HG03460 (cell line): ENCODE results near the gene PAQR7.
"Not testable (repeated sequence)": the region's sequence is repeated elsewhere in the genome, so short reads cannot be mapped to it uniquely, and the experiment has no call there.

Experiments used
- ATAC-seq: cut with Tn5 transposase; IDR thresholded peaks from one replicate; pipeline ENCODE4 v1.9.1; 2021; ENCODE audit not compliant: unreplicated experiment

The PAQR7 gene

DNA sequence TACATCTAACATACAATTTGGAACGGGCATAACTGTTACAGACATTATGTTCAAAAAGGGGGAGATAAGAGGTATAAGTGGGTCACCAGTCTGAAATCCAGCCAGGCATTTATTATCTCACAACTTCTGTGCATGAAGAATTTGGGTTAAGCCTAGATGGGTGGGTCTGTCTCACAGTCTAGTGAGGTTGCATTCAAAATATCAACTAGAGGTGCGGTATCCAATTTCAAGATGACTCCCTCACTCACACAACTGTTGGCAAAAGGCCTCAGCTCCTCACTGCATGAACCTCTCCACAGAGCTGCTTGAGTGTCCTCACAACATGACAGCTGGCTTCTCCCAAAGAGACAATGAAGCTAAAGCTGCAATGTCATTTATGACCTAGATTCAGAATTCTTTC, 21.0 kb downstream of the PAQR7 start:
- no peak for ATAC-seq

DNA sequence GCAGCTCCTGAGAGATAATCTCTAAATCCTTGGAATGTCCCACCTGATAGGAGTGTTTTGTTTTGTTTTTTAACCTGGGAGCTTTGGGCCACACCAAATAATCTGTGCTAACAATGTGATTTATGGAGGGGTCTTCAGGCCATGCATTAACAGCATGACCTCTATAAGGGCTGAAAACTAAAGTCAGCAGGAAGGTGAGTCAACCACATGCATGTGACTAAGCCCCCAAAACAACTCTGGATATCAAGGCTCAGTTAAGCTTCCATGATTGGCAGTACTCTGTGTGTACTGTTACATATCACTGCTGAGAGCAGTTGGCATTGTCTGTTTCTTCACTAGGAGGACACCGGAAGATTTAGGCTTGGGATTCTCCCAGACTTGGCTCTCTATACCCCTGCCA, 27.0 kb downstream of the PAQR7 start:
- no peak for ATAC-seq

GRCh38 chr1:25847929-25848328, 27.6 kb downstream of the PAQR7 start:
- no peak for ATAC-seq

DNA sequence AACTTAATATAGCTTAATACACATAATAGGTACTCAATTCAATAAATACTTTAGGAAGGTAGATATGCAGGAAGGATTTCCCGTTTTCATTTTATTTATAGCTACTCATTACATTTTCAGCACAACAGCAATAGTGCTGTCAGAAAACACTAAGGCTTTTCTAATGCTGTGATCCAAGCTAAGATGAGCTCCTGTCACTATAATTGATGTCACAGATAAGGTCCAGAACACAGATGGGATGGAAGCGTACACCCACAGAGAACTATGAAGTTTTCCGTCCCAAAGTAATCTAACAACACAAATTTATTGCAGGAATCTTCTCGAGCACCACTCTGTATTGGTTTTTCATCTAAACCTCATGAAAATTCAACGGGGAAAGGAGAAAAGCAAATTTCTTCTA, 29.8 kb downstream of the PAQR7 start:
- no peak for ATAC-seq

DNA sequence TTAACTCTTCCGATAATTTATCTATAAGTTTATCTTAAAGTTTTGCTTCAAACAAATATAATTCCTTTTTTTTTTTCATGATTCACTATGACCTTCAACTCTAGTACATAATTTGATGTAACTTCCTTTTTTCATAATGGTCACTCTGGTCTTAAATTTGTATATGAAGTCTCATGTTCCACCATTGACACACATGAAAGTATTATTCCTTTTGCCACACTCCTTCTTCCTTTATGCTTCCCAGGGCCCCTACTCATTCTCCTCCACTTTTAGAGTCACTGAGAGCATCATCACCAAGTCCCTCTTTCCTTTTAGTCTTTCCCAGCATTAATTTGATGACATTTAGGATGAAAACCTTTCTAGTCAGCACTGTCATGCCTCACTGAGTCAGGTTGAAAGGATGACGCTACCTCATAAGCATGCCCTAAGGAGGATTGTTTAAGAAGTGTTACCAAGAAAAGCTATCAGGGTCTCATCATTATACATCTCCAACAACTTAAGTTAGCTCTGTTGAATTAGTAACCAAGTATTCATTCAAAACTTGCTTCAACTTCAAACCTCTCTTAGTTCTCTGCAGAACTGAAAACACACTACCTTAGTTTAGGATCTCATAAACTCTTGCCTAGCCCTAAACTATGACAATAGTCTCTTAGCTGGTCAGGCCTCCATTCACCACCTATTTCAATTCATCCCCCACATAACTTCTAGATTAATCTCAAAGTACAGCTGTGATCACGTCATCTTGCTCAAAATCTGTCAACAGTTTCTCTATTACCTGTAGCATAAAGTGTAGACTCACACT, 30.8 kb downstream of the PAQR7 start:
- ATAC-seq = no peak

- ATAC-seq = no peak
These were observed 32.0 kb downstream of the PAQR7 start for GRCh38 chr1:25843483-25843882.

GRCh38 chr1:25839808-25840207, 35.7 kb downstream of the PAQR7 start:
- not testable (repeated sequence) for ATAC-seq

DNA sequence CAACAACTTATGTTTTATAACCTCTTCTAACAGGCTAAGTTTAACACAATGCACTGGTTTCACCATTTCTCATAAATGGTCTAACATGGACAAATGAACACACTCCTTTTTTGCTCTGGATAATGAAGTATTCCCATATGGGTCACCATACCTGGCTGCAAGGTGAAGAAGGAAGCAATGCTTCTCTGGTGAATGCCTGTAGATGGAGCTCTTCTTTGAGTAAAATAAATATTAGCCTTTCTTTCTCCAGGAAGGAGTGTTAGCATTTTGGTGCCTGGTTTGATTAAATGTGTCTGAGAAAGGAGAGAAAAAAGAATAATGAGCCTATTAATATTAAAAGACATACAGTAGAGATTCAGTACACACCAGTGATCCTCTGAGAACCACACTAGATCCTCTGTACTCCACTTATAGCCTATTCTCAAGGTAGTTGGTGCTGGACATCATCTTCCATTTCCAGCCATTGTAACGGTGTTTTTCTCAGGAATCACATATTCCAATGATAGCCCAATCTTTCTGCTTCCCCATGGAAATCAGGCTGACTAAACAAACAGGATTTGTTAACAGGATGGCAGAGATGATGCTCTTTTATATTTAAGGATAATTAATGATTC, 38.1 kb downstream of the PAQR7 start:
- no peak for ATAC-seq

DNA sequence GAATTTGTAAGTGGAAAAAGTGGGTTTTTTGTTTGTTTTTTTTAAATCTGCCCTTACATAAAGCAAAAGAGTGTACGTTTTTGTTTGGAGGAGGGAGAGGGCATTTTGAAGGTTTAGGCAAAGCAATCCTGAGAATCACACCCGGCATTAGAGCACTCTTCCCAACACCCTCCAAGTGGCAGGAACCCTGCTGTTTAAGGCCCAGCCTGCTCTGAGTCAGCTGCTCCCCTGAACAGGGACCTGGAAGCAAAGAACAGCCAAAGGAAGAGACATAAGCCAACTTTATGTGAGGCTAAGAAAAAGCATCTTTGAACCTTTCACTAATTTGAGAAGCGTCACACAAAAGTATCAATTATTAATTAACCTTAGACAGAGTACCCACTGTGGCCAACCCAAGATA, 38.8 kb downstream of the PAQR7 start:
- no peak for ATAC-seq

DNA sequence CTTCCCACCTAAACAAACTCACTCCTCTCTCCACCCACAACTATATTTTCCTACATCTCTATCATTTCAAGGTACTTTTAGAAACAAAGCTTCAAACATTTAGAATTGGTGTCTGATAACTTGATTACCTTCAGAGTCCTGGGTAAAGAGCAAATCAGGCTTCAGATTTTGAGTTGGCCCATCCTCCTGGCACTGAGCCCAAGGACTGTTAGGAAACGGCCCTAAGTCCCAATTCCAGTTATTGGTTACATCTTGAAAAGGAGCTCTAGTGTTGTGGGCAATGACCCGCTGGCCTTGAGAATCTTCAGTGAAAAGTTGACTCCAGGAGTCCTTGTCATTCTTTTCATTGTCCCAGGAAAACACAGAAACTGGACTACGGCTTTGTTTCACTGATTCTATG, 40.6 kb downstream of the PAQR7 start:
- no peak for ATAC-seq

DNA sequence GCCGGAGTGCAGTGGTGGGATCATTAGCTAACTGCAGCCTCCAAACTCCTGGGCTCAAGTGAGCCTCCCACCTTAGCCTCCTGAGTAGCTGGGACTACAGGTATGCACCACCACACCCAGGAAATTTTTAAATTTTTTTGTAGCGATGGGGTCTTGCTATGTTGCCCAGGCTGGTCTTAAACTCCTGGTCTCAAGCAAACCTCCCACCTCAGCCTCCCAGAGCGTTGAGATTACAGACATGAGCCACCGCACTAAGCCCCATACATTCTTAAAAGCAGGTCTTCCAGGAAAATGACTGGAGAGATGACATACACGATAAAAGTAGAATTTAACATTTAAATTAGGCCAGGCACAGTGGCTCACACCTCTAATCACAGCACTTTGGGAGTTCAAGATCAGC, 42.4 kb downstream of the PAQR7 start:
- ATAC-seq = no peak

- no peak for ATAC-seq
These were observed 43.0 kb downstream of the PAQR7 start for GRCh38 chr1:25832336-25833037.

GRCh38 chr1:25831569-25832196, 43.8 kb downstream of the PAQR7 start:
- no peak for ATAC-seq

DNA sequence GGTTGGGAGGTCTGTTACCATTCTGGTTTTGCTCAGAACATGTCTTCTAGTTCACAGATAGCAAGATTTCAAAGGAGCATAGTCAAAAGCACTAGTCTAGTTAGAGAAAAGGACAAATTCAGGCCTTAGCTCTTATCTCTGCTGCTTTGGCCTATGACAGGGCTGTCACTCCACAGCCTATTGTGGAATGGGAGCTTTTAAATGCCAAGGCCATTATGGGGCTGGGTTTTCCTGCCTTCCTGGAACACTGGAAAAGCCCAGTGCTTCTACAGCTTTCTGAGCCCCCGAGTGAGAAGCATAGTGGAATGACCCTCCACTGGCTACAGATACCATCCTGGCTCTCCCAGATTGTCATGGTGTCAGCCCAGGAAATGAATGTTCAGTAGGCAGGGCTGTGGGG, 46.5 kb downstream of the PAQR7 start:
- no peak for ATAC-seq

DNA sequence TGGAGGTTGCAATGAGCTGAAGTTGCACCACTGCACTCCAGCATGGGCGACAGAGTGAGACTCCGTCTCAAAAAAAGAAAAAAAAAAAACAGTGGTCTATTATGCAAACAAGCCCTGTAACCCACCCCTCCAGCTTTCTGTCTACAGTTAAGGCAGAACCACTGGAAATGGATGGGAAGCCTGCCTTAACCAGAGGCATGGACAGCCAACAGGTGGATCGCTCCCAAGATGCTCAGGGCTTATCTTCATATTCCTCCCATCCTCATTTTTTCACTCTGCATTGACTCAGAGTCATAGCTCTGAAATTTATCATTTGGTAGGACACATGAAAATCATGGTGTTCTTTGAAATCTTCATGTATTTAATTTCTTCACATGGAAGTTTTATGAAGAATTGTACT, 47.0 kb downstream of the PAQR7 start:
- no peak for ATAC-seq

GRCh38 chr1:25826571-25826970, 48.9 kb downstream of the PAQR7 start:
- no peak for ATAC-seq

GRCh38 chr1:25825605-25826004, 49.9 kb downstream of the PAQR7 start:
- no peak for ATAC-seq

DNA sequence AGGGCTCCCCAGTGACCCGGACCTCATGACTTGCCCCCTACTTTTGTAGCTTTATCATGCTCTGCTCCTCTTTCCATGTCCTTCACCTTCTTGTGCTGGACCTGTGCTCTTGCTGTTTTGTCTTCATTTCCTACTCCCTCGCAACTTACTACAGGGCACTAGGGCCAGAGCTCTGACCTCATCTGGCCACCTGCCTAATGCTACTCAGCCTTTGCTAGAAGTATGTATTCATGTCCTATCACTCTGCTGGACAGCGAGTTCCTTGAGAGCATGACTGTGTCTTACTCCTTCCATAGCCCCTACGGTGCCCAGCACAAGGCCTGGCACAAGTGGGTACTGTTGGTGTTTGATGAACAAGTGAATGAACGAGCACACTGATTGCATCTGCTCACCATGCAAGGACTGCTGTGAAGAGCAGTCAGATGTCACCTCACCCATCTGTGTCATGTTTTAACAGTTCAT, 53.8 kb downstream of the PAQR7 start:
- no peak for ATAC-seq

- no peak for ATAC-seq
These were observed 54.4 kb downstream of the PAQR7 start for GRCh38 chr1:25821112-25821476.

DNA sequence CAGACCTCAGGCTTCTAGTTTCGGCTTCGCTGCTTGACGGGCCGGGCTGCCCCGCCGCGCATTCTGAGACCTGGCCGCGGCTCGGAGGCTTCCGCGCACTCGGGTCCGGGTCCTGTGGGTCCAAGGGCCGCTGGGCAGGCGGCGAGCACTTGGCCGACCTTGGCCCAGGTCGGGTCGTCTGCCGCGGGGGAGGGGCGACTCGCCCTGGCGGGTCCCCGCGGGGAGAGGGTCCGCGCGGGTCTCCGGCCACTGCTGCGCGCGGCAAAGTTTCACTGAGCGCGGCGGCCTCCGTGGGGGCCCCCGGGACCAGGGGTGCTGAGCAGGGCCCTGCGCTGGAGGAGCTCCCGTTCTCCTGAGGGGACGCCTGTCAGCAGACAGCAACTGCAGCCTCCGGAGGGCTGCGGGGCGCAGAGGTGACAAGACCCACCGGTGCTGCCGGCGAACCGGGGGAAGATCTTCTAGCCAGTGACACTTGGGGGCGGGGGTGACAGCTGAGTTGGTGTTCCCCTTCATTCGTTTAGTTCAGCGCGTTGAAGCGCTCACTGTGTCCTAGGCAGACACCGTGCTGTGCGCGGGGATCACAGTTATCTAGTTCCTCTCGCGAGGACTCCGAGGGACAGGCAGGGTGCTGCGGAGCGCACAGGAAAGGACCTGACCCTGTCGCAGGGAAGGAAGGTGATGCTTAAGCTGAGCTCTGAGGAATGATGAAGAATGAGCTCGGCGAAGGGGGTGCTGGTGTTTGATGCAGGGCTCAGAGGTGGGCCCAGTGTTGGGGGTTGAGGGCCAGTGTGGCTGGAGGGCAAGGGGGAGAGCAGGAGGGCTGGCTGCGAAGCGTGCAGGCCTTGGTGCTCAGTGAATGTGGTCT, 55.0 kb downstream of the PAQR7 start:
- peak; percentile 61 for ATAC-seq
